ENCODE data around the gene OSBP. TPM values are rescaled to one million over a fixed set of nuclear protein-coding genes. Genes with fewer than 3 reads are reported as not detected.

The OSBP gene
- total RNA-seq, 1 donor, result 23.7 TPM

Small RNA genes within 50 kb of the gene (small RNA-seq; reads per million reads assigned to genes)
- not detected for gene MIR3162

Other genes with a start within 250 kb of the OSBP start
- gene OR5A2, start 189.4 kb downstream of the OSBP start, total RNA-seq, result under 0.01 TPM
- under 0.01 TPM for gene OR5A1, start 179.3 kb downstream of the OSBP start, total RNA-seq
- not detected for gene OR4D6, start 158.8 kb downstream of the OSBP start, total RNA-seq
- gene OR4D10, start 142.5 kb downstream of the OSBP start, total RNA-seq, result not detected
- not detected for gene OR4D11, start 112.2 kb downstream of the OSBP start, total RNA-seq
- under 0.01 TPM for gene OR4D9, start 104.2 kb downstream of the OSBP start, total RNA-seq
- 8.3 TPM for gene PATL1, start 53.3 kb upstream of the OSBP start, total RNA-seq
- not detected for gene OR10V1, start 98.1 kb upstream of the OSBP start, total RNA-seq
- 23.2 TPM for gene STX3, start 139.6 kb upstream of the OSBP start, total RNA-seq
- 80.2 TPM for gene MRPL16, start 195.0 kb upstream of the OSBP start, total RNA-seq
- gene CBLIF, start 229.7 kb upstream of the OSBP start, total RNA-seq, result not detected

Data from hematopoietic multipotent progenitor cell (in vitro differentiated cells).